ENCODE data around the gene UMAD1.

DNA sequence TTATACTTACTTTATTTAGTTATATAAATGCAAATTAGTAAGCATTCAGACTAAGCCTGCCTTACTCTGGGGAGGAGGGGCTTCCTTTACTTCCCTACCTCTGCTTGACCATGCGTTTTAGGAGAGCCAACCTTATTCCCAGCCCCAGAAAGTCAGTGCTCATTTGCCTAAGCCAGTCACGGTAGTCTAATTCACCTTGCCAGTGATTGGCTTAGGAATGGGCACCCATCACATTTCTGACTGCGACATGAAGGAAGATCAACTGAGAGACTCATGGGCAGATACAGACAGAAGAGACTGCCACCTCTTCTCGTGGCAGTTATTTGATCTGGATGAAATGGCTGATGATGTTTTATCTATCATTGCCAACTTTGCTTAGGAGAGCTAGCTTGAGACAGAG lies 48.4 kb downstream of the UMAD1 start:
- TF ChIP-seq, protein P1, sequence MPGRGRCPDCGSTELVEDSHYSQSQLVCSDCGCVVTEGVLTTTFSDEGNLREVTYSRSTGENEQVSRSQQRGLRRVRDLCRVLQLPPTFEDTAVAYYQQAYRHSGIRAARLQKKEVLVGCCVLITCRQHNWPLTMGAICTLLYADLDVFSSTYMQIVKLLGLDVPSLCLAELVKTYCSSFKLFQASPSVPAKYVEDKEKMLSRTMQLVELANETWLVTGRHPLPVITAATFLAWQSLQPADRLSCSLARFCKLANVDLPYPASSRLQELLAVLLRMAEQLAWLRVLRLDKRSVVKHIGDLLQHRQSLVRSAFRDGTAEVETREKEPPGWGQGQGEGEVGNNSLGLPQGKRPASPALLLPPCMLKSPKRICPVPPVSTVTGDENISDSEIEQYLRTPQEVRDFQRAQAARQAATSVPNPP (CRISPR knock-in tag; IDR thresholded peaks at IDR 0.05) = no peak
- no peak for TF ChIP-seq MAX (IDR thresholded peaks at IDR 0.05)
